HepG2 (cell line): Measurements from ENCODE around the gene CARMIL1.

Source experiments
- POLR2A ChIP-seq, 2 experiments: IDR thresholded peaks; 2 replicates each; pipeline ENCODE4 v1.6.1; 2011; ENCODE audit warnings: low read depth in 2 of 2, low read length in 2 of 2, mild to moderate bottlenecking in 1 of 2, moderate library complexity in 1 of 2; ENCODE audit not compliant: insufficient read depth in 1 of 2
- POLR2AphosphoS5 ChIP-seq: IDR thresholded peaks from 2 replicates; pipeline ENCODE4 v1.6.1; 2012; ENCODE audit warnings: low read depth, low read length
- TF ChIP-seq, protein P1 (sequence below): sonication (generic); formaldehyde crosslinking; IDR thresholded peaks from 2 replicates; pipeline ENCODE4 v1.5.0; 2020; ENCODE audit warnings: mild to moderate bottlenecking, missing genetic modification reagents, moderate library complexity

DNA sequence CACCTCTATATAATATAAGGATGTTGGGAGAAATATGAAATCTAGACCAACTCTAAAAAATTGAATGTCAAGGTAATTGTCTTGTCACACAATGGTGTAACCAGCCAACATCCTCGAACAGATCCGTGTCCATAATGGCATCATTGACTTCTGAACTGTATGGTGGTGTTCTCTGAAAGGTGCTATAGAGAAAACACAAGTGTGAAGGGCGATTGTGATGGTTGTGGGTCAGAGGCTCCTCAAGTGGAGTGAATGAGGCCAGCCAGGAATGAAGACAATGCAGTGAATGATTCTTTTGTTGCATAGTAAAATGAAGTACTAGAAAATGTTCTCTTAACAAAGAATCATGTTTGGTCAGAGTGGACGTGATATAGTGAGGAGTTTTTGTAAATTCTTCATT lies 58.3 kb downstream of the CARMIL1 start:
- TF ChIP-seq, protein P1, sequence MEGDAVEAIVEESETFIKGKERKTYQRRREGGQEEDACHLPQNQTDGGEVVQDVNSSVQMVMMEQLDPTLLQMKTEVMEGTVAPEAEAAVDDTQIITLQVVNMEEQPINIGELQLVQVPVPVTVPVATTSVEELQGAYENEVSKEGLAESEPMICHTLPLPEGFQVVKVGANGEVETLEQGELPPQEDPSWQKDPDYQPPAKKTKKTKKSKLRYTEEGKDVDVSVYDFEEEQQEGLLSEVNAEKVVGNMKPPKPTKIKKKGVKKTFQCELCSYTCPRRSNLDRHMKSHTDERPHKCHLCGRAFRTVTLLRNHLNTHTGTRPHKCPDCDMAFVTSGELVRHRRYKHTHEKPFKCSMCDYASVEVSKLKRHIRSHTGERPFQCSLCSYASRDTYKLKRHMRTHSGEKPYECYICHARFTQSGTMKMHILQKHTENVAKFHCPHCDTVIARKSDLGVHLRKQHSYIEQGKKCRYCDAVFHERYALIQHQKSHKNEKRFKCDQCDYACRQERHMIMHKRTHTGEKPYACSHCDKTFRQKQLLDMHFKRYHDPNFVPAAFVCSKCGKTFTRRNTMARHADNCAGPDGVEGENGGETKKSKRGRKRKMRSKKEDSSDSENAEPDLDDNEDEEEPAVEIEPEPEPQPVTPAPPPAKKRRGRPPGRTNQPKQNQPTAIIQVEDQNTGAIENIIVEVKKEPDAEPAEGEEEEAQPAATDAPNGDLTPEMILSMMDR (CRISPR knock-in tag), result no peak
- TF ChIP-seq POLR2A (IDR thresholded peaks at IDR 0.05; ENCODE audit: insufficient read depth in 1 of 2, low read depth in 2 of 2, low read length in 2 of 2) (no peak), POLR2AphosphoS5 (no peak)
